A673 (cell line): ENCODE data around the gene XPO6.

ENCODE experiments used
- EZH2 ChIP-seq: fragments of 200-600 bp; sonication (generic); IDR thresholded peaks from 2 replicates; pipeline ENCODE4 v1.6.1; 2017; ENCODE audit warnings: borderline replicate concordance, low read depth, mild to moderate bottlenecking, mixed read lengths, antibody characterized with exemption, low read length; ENCODE audit not compliant: poor library complexity, severe bottlenecking
- TF ChIP-seq, protein P1 (sequence below): fragments of 300-800, 200-600 bp; sonication (generic); conservative IDR thresholded peaks from 2 replicates; pipeline ENCODE4 v1.5.1; 2017; ENCODE audit warnings: low read depth, mild to moderate bottlenecking, antibody characterized with exemption, low read length, moderate library complexity, mixed read lengths

DNA sequence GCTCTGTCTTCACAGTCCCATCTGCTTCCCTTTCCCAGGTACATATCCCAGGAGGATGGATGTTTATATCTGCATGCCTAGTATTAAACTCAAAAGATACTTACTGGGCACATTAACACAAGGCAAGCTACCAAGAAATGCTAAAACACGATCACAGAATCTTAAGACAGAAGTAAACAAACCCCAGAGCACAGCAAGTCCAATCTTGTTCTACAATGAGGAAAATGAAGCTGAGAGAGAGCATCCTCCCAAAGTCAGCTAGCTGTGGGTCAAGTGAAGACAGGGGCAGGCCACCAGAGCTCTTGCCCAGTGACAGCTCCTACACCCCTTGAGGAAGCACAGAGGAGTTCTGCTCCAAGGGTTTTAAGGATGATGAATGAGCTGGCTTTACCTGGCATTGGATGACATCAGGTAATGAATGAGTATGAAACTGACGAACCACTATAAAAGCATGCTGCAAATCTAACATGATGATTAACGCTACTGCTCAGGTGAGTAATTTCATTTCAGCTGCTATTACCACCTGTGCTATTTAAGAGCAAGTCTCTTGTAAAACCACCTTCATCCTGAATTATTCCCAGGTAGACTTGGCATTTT, 20.3 kb downstream of the XPO6 start:
- TF ChIP-seq, protein P1, sequence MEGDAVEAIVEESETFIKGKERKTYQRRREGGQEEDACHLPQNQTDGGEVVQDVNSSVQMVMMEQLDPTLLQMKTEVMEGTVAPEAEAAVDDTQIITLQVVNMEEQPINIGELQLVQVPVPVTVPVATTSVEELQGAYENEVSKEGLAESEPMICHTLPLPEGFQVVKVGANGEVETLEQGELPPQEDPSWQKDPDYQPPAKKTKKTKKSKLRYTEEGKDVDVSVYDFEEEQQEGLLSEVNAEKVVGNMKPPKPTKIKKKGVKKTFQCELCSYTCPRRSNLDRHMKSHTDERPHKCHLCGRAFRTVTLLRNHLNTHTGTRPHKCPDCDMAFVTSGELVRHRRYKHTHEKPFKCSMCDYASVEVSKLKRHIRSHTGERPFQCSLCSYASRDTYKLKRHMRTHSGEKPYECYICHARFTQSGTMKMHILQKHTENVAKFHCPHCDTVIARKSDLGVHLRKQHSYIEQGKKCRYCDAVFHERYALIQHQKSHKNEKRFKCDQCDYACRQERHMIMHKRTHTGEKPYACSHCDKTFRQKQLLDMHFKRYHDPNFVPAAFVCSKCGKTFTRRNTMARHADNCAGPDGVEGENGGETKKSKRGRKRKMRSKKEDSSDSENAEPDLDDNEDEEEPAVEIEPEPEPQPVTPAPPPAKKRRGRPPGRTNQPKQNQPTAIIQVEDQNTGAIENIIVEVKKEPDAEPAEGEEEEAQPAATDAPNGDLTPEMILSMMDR = no peak
- no peak for TF ChIP-seq EZH2
